ENCODE results near the gene ACD.
A peak's percentile ranks its signal among the peaks of the same experiment; 100 is the strongest.

Gene ACD

GRCh38 chr16:67648088-67648763 is 11.8 kb downstream of the ACD start:
- no peak for DNase-seq (ENCODE audit: low read depth in 4 of 4, low spot score in 1 of 4)

- DNase-seq (ENCODE audit: low read depth in 4 of 4, low spot score in 1 of 4), result no peak
These were observed 12.4 kb downstream of the ACD start for GRCh38 chr16:67647681-67648080.

GRCh38 chr16:67647111-67647651 is 12.9 kb downstream of the ACD start:
- no peak for DNase-seq (ENCODE audit: low read depth in 4 of 4, low spot score in 1 of 4)

GRCh38 chr16:67645397-67646121 is 14.5 kb downstream of the ACD start:
- no peak for DNase-seq (ENCODE audit: low read depth in 4 of 4, low spot score in 1 of 4)

GRCh38 chr16:67644038-67644437 is 16.0 kb downstream of the ACD start:
- DNase-seq (ENCODE audit: low read depth in 4 of 4, low spot score in 1 of 4), result no peak

- no peak for DNase-seq (ENCODE audit: low read depth in 4 of 4, low spot score in 1 of 4)
These were observed 18.0 kb downstream of the ACD start for GRCh38 chr16:67641779-67642708.

GRCh38 chr16:67637625-67638024 is 22.4 kb downstream of the ACD start:
- no peak for DNase-seq (ENCODE audit: low read depth in 4 of 4, low spot score in 1 of 4)

- DNase-seq (ENCODE audit: low read depth in 4 of 4, low spot score in 1 of 4), result no peak
These were observed 23.3 kb downstream of the ACD start for GRCh38 chr16:67636713-67637112.

- DNase-seq (ENCODE audit: low read depth in 4 of 4, low spot score in 1 of 4), result no peak
These were observed 27.5 kb downstream of the ACD start for GRCh38 chr16:67632415-67633172.

- DNase-seq (ENCODE audit: low read depth in 4 of 4, low spot score in 1 of 4), result no peak
These were observed 31.8 kb downstream of the ACD start for GRCh38 chr16:67628216-67628615.

GRCh38 chr16:67613808-67614207 is 46.3 kb downstream of the ACD start:
- peak in 1 of 4 experiments; percentile 5 for DNase-seq (ENCODE audit: low read depth in 4 of 4, low spot score in 1 of 4)

- DNase-seq (ENCODE audit: low read depth in 4 of 4, low spot score in 1 of 4), result no peak
These were observed 51.7 kb downstream of the ACD start for GRCh38 chr16:67608364-67608763.

Measured in stimulated activated CD4-positive, alpha-beta T cell treated with anti-CD3 and anti-CD28 coated beads, Interleukin-1b, Interleukin-23, amount 100 ng/mL, for 24 hours (primary cell).